HepG2 (cell line): ENCODE measurements around the gene AKIP1. TPM values are rescaled to one million over a fixed set of nuclear protein-coding genes. Genes with fewer than 3 reads are reported as not detected.

Source experiments
- ATAC-seq: fragments of 200-7000 bp; cut with Tn5 transposase; 3 replicates; pipeline ENCODE4 v1.9.1; 2020; ENCODE audit warnings: mild to moderate bottlenecking, moderate library complexity
- BruUV-seq: library from RNA; stranded (reverse); fragments of 400-500 nt; replicated peaks from 2 replicates; lab custom pipeline; 2021; lab: Mats Ljungman, UMichigan
- CTCF ChIA-PET: fragments of 300-600 bp; formaldehyde crosslinking; extraction: SDS; loops from one replicate; lab custom pipeline; 2021; ENCODE audit warnings: low total read pairs, inconsistent platforms, low intra/inter-chr PET ratio; lab: Yijun Ruan, JAX
- POLR2A ChIA-PET: fragments of 350-600 bp; sonication (Branson Sonifier 250); formaldehyde crosslinking; loops from one replicate; lab custom pipeline; 2020; ENCODE audit warnings: antibody characterized with exemption, inconsistent platforms; lab: Yijun Ruan, JAX
- DNase-seq: peaks from one replicate; pipeline ENCODE4 v3.0.0-alpha.2; 2015; ENCODE audit warnings: low spot score
- FAIRE-seq: peaks from 3 replicates; lab custom pipeline; 2011; peaks lifted over from hg19 to GRCh38; lab: Jason Lieb, UNC
- H2AFZ ChIP-seq: one replicate; pipeline ENCODE4 v1.6.1; 2011; ENCODE audit warnings: low read length, inconsistent platforms
- H3K27ac ChIP-seq: fragments of 300-600 bp; 3 replicates; pipeline ENCODE4 v1.8.0; 2011; ENCODE audit warnings: mixed run types, mild to moderate bottlenecking, mixed read lengths, low read length, inconsistent platforms; ENCODE audit not compliant: insufficient read depth; ENCODE audit errors: extremely low read length
- H3K27me3 ChIP-seq, 2 experiments: fragments of 200-600 bp in 1 of 2; 2 replicates in 1 of 2; 3 replicates in 1 of 2; pipeline versions ENCODE4 v1.6.0 to v1.8.0; 2011; ENCODE audit warnings: low read length in 2 of 2, mild to moderate bottlenecking in 2 of 2, moderate library complexity in 2 of 2, inconsistent platforms in 1 of 2; ENCODE audit not compliant: insufficient read depth in 2 of 2, control insufficient read depth in 1 of 2
- H3K36me3 ChIP-seq, 2 experiments: fragments of 200-600 bp in 1 of 2; replicated peaks in 1 of 2; 2 replicates in 1 of 2; 3 replicates in 1 of 2; pipeline versions ENCODE4 v1.5.1 to v1.8.0; 2011; ENCODE audit warnings: low read length in 2 of 2, inconsistent platforms in 1 of 2; ENCODE audit not compliant: insufficient read depth in 2 of 2, control insufficient read depth in 1 of 2
- H3K4me1 ChIP-seq: 2 replicates; pipeline ENCODE4 v1.5.1; 2012; ENCODE audit warnings: low read length, inconsistent platforms; ENCODE audit not compliant: insufficient read depth
- H3K4me2 ChIP-seq: 2 replicates; pipeline ENCODE4 v1.6.0; 2011; ENCODE audit warnings: low read depth, low read length, inconsistent platforms
- H3K4me3 ChIP-seq, 3 experiments: fragments of 200-600 bp in 1 of 3; sonication (generic), shearing (Covaris generic) in 1 of 3; replicated peaks in 1 of 3; 2 replicates each; pipeline ENCODE4 v1.5.1; 2011 to 2016; ENCODE audit warnings: low read length in 3 of 3, inconsistent platforms in 2 of 3, low read depth in 2 of 3, mild to moderate bottlenecking in 2 of 3, control low read depth in 1 of 3, mixed read lengths in 1 of 3; ENCODE audit not compliant: insufficient read depth in 1 of 3
- H3K79me2 ChIP-seq: one replicate; pipeline ENCODE4 v1.6.1; 2011; ENCODE audit warnings: low read length, inconsistent platforms; ENCODE audit not compliant: insufficient read depth
- H3K9ac ChIP-seq: 2 replicates; pipeline ENCODE4 v1.6.0; 2011; ENCODE audit warnings: mild to moderate bottlenecking, low read depth, low read length, inconsistent platforms; ENCODE audit not compliant: insufficient read depth
- H3K9me3 ChIP-seq: 2 replicates; pipeline ENCODE4 v1.5.1; 2012; ENCODE audit warnings: mild to moderate bottlenecking, low read length
- H4K20me1 ChIP-seq: 2 replicates; pipeline ENCODE4 v1.6.0; 2011; ENCODE audit warnings: inconsistent platforms, mild to moderate bottlenecking, low read length, moderate library complexity; ENCODE audit not compliant: insufficient read depth
- CTCF ChIP-seq: sonication (generic); formaldehyde crosslinking; IDR thresholded peaks from 2 replicates; pipeline ENCODE4 v1.5.0; 2020; ENCODE audit warnings: mild to moderate bottlenecking, missing genetic modification reagents, moderate library complexity
- ELF3 ChIP-seq: IDR thresholded peaks from 2 replicates; pipeline ENCODE4 v1.6.1; 2016; ENCODE audit warnings: missing genetic modification reagents, missing compliant biosample characterization
- MATR3 ChIP-seq: sonication (generic); formaldehyde crosslinking; IDR thresholded peaks from 2 replicates; pipeline ENCODE4 v1.4.0; 2020; ENCODE audit warnings: missing genetic modification reagents
- MIXL1 ChIP-seq: IDR thresholded peaks from 2 replicates; pipeline ENCODE4 v1.6.1; 2016
- NKX3-1 ChIP-seq: sonication (generic); formaldehyde crosslinking; IDR thresholded peaks from 2 replicates; pipeline ENCODE4 v1.5.0; 2020; ENCODE audit warnings: missing genetic modification reagents
- RAD21 ChIP-seq: fragments of 450-650 bp; formaldehyde crosslinking; IDR thresholded peaks from 2 replicates; pipeline ENCODE4 v1.5.0; 2020; ENCODE audit warnings: mild to moderate bottlenecking
- SAP130 ChIP-seq: IDR thresholded peaks from 2 replicates; pipeline ENCODE4 v1.6.1; 2016; ENCODE audit warnings: low read depth
- SMC3 ChIP-seq: IDR thresholded peaks from 2 replicates; pipeline ENCODE4 v1.6.1; 2011; ENCODE audit warnings: low read length, improper control_type of control experiment
- STAG1 ChIP-seq: sonication (generic); formaldehyde crosslinking; IDR thresholded peaks from 2 replicates; pipeline ENCODE4 v1.4.0; 2020; ENCODE audit warnings: missing genetic modification reagents
- ZNF256 ChIP-seq: sonication (generic); formaldehyde crosslinking; conservative IDR thresholded peaks from 2 replicates; pipeline ENCODE4 v1.4.0; 2020; ENCODE audit warnings: missing genetic modification reagents
- ZNF275 ChIP-seq: sonication (generic); formaldehyde crosslinking; IDR thresholded peaks from 2 replicates; pipeline ENCODE4 v1.8.0; 2022; ENCODE audit warnings: missing genetic modification reagents, mild to moderate bottlenecking, inconsistent platforms, borderline replicate concordance
- ZNF652 ChIP-seq: IDR thresholded peaks from 2 replicates; pipeline ENCODE4 v1.6.1; 2016; ENCODE audit warnings: low read depth, borderline replicate concordance
- WGBS: methylation state at CpG from one replicate; pipeline ENCODE4 v1.1.6; 2017; ENCODE audit warnings: low lambda C conversion rate; 5-methylcytosine and 5-hydroxymethylcytosine counted together
- in situ Hi-C: cut with HindIII; loops from 2 replicates; pipeline ENCODE4 v1.10.0; 2017; ENCODE audit warnings: low pct_unique_long_range_greater_than_20kb; ENCODE audit not compliant: extremely low pct_ligation_motif_present
- intact Hi-C: fragments of 100-400 bp; cut with micrococcal nuclease; formaldehyde crosslinking; loops from one replicate; pipeline ENCODE4 v1.10.0; 2022; ENCODE audit not compliant: unreplicated experiment
- polyA plus RNA-seq, 8 experiments: library from polyadenylated mRNA; depleted of rRNA in 3 of 8; stranded (reverse) in 7 of 8; unstranded in 1 of 8; fragments of >200 nt; fragmentation: Illumina TruSeq in 4 of 8; extraction: Trizol in 4 of 8; gene quantifications; 2 replicates each; pipeline versions ENCODE4 v1.2.1 to v1.2.3, GENCODE V29; 2011 to 2016; ENCODE audit warnings: low read depth in 4 of 8, missing spikeins in 1 of 8, mixed read lengths in 1 of 8; ENCODE audit not compliant: insufficient read depth in 1 of 8
- total RNA-seq, 5 experiments: library from RNA; depleted of rRNA; stranded (reverse); fragments of >200 nt; fragmentation: Illumina TruSeq; extraction: Trizol; gene quantifications; 2 replicates each; pipeline ENCODE4 v1.2.3, GENCODE V29; 2016; ENCODE audit warnings: low read depth in 1 of 5

AKIP1 gene
- total and polyA plus RNA-seq, 2 of the 13 experiments (the other 11 are each of a cell fraction or from before 2014, with no cell fraction given): 10.0 to 20.3 TPM

GRCh38 chr11:8959546-8960166 is 48.7 kb downstream of the AKIP1 start:
- Histone ChIP-seq H3K27me3 (no peaks in the 10 kb centered on the region), H3K79me2 (peaks cover 13% of the 10 kb centered on the region), H3K4me2 (no peak overlapping the region), H3K36me3 (peaks cover 0 to 8% of the 10 kb centered on the region in 2 experiments; a peak in 2 of 5 replicates), H3K9me3 (no peaks in the 10 kb centered on the region), H3K27ac (no peak overlapping the region), H3K4me3 (no peak overlapping the region), H4K20me1 (no peaks in the 10 kb centered on the region), H3K4me1 (peaks cover 12% of the 10 kb centered on the region), H3K9ac (no peak overlapping the region), H2AFZ (no peak overlapping the region)
- intact Hi-C loops: loop anchor here (1.0 to 5.0 kb wide), 3 partner anchors 45 to 272 kb away; no protein-coding TSS in a partner anchor
- TF ChIP-seq STAG1 (CRISPR knock-in tag) (peak; percentile 79), ZNF275 (CRISPR knock-in tag) (no peak), NKX3-1 (CRISPR knock-in tag) (no peak), RAD21 (CRISPR knock-in tag) (peak; percentile 53), ZNF652 (CRISPR knock-in tag) (peak; percentile 84), SAP130 (CRISPR knock-in tag) (peak; percentile 23; the same call in 1 of the 2 replicates), CTCF (CRISPR knock-in tag) (peak; percentile 78), MIXL1 (CRISPR knock-in tag) (0 out of 2 replicates have a peak, but pooled peaks have one; percentile 23), MATR3 (no peak), SMC3 (peak; percentile 58; the same call in 1 of the 2 replicates), ZNF256 (CRISPR knock-in tag) (no peak), ELF3 (0 out of 2 replicates have a peak, but pooled peaks have one; percentile 17)
- POLR2A ChIA-PET: interaction anchor here (0.8 to 1.3 kb wide), 3 partner anchors 48 to 278 kb away, joined by 3 to 7 read pairs (median 4); partner anchors contain the start of genes AKIP1 and TRIM66
- ATAC-seq: no peak
- peak; percentile 79 for FAIRE-seq
- WGBS: 88% methylated on average over 2 of the region's 2 CpGs
- peak; percentile 71 for DNase-seq
- BruUV-seq: no TSS peak
- in situ Hi-C loops: loop anchor here (5.0 to 25.0 kb wide), 2 partner anchors 37 to 272 kb away; partner anchors contain the start of genes RPL27A and TRIM66
- CTCF ChIA-PET: interaction anchor here (0.6 to 2.5 kb wide), 4 partner anchors 24 to 146 kb away, joined by 3 to 19 read pairs (median 3); no protein-coding TSS in a partner anchor
